MM.1S (cell line): Measurements from ENCODE around the gene PSMD8.

Source experiments
- DNase-seq: peaks from one replicate; pipeline ENCODE4 v3.0.0-alpha.2; 2015
- H2AFZ ChIP-seq: fragments of 300-600 bp; sonication (generic); 2 replicates; pipeline ENCODE4 v1.6.0; 2016; ENCODE audit warnings: antibody characterized with exemption, low read length
- H3F3A ChIP-seq: fragments of 300-600 bp; sonication (generic); 2 replicates; pipeline ENCODE4 v1.6.1; 2016; ENCODE audit warnings: mild to moderate bottlenecking, antibody characterized with exemption, low read length, moderate library complexity, mixed read lengths; ENCODE audit not compliant: insufficient read depth
- H3K27ac ChIP-seq: fragments of 300-600 bp; sonication (generic); 2 replicates; pipeline ENCODE4 v1.5.1; 2016; ENCODE audit warnings: mild to moderate bottlenecking, low read length
- H3K27me3 ChIP-seq: fragments of 300-600 bp; sonication (generic); replicated peaks from 2 replicates; pipeline ENCODE4 v1.6.0; 2016; ENCODE audit warnings: low read length; ENCODE audit not compliant: insufficient read depth
- H3K36me3 ChIP-seq: fragments of 300-600 bp; sonication (generic); replicated peaks from 2 replicates; pipeline ENCODE4 v1.6.1; 2016; ENCODE audit warnings: mild to moderate bottlenecking, low read length, mixed read lengths; ENCODE audit not compliant: insufficient read depth
- H3K4me1 ChIP-seq: fragments of 300-600 bp; sonication (generic); 2 replicates; pipeline ENCODE4 v1.6.1; 2016; ENCODE audit warnings: low read length, mixed read lengths
- H3K4me2 ChIP-seq: fragments of 300-600 bp; sonication (generic); 2 replicates; pipeline ENCODE4 v1.6.0; 2016; ENCODE audit warnings: low read depth, low read length
- H3K4me3 ChIP-seq: fragments of 300-600 bp; sonication (generic); 2 replicates; pipeline ENCODE4 v1.5.1; 2016; ENCODE audit warnings: low read length, mixed read lengths
- H3K79me2 ChIP-seq: fragments of 300-600 bp; sonication (generic); 2 replicates; pipeline ENCODE4 v1.6.1; 2016; ENCODE audit warnings: mixed run types, low read length, mixed read lengths
- H3K9ac ChIP-seq: fragments of 300-600 bp; sonication (generic); 2 replicates; pipeline ENCODE4 v1.6.1; 2016; ENCODE audit warnings: low read length, mixed read lengths
- H3K9me2 ChIP-seq: fragments of 300-600 bp; sonication (generic); replicated peaks from 2 replicates; pipeline ENCODE4 v1.6.1; 2016; ENCODE audit warnings: mild to moderate bottlenecking, low read length, mixed read lengths; ENCODE audit not compliant: insufficient read depth
- H3K9me3 ChIP-seq: fragments of 300-600 bp; sonication (generic); replicated peaks from 2 replicates; pipeline ENCODE4 v1.6.1; 2016; ENCODE audit warnings: mild to moderate bottlenecking, low read length, mixed read lengths; ENCODE audit not compliant: insufficient read depth
- H4K20me1 ChIP-seq: fragments of 300-600 bp; sonication (generic); 2 replicates; pipeline ENCODE4 v1.6.1; 2016; ENCODE audit warnings: mild to moderate bottlenecking, low read length, moderate library complexity, mixed read lengths; ENCODE audit not compliant: insufficient read depth
- CTCF ChIP-seq: fragments of 300-600 bp; sonication (generic); IDR thresholded peaks from 2 replicates; pipeline ENCODE4 v1.5.1; 2016; ENCODE audit warnings: antibody characterized with exemption, low read length, mixed read lengths
- EZH2 ChIP-seq: fragments of 300-600 bp; sonication (generic); optimal IDR thresholded peaks from 2 replicates; pipeline ENCODE3; 2017; ENCODE audit warnings: low read depth, mild to moderate bottlenecking, antibody characterized with exemption, low read length, mixed read lengths
- EZH2phosphoT487 ChIP-seq: fragments of 300-600 bp; sonication (generic); IDR thresholded peaks from 2 replicates; pipeline ENCODE4 v1.6.1; 2018; ENCODE audit warnings: antibody characterized with exemption, low read length

PSMD8 gene

GRCh38 chr19:38381138-38381537 lies 6.8 kb downstream of the PSMD8 start:
- Histone ChIP-seq H3K4me1 (no peaks in the 10 kb centered on the region), H3K9me3 (no peaks in the 10 kb centered on the region), H3K27me3 (no peaks in the 10 kb centered on the region), H3K9me2 (no peaks in the 10 kb centered on the region), H3K36me3 (peaks cover 4% of the 10 kb centered on the region; the same call in 1 of the 2 replicates), H3K79me2 (peaks cover 26% of the 10 kb centered on the region), H3K4me2 (no peak overlapping the region), H3F3A (no peaks in the 10 kb centered on the region), H4K20me1 (no peaks in the 10 kb centered on the region), H2AFZ (no peak overlapping the region), H3K27ac (no peak overlapping the region), H3K9ac (no peak overlapping the region), H3K4me3 (no peak overlapping the region)
- no peak for TF ChIP-seq CTCF
- no peak for TF ChIP-seq EZH2
- TF ChIP-seq EZH2phosphoT487, result no peak
- DNase-seq, result no peak

- TF ChIP-seq CTCF (no peak), EZH2phosphoT487 (no peak), EZH2 (no peak)
- H4K20me1 ChIP-seq, result no peaks in the 10 kb centered on the region
- H3F3A ChIP-seq, result no peaks in the 10 kb centered on the region; the same call in 1 of the 2 replicates
- H3K36me3 ChIP-seq, result peaks cover 4% of the 10 kb centered on the region; the same call in 1 of the 2 replicates
- no peak overlapping the region for H3K4me2 ChIP-seq
- H3K27ac ChIP-seq, result no peak overlapping the region
- no peak overlapping the region for H3K4me3 ChIP-seq
- H3K9me2 ChIP-seq, result no peaks in the 10 kb centered on the region
- H3K4me1 ChIP-seq, result 0 out of 2 replicates have a peak, but pooled peaks cover under 1% of the 10 kb centered on the region
- no peak overlapping the region for H3K9ac ChIP-seq
- no peaks in the 10 kb centered on the region for H3K9me3 ChIP-seq
- H2AFZ ChIP-seq, result no peak overlapping the region
- DNase-seq, result no peak
- H3K79me2 ChIP-seq, result peaks cover 6% of the 10 kb centered on the region
- H3K27me3 ChIP-seq, result 0 out of 2 replicates have a peak, but pooled peaks cover 1% of the 10 kb centered on the region
Observed at GRCh38 chr19:38383184-38383583, 8.8 kb downstream of the PSMD8 start.

GRCh38 chr19:38383743-38384142 lies 9.4 kb downstream of the PSMD8 start:
- no peak overlapping the region for H3K9ac ChIP-seq

More at GRCh38 chr19:38383743-38384142, 9.4 kb downstream of the PSMD8 start:
- Histone ChIP-seq H3K79me2 (peaks cover 6% of the 10 kb centered on the region), H3F3A (no peaks in the 10 kb centered on the region; the same call in 1 of the 2 replicates), H2AFZ (no peak overlapping the region), H3K27me3 (peaks cover 5% of the 10 kb centered on the region; the same call in 1 of the 2 replicates), H3K4me2 (no peak overlapping the region), H3K4me3 (no peak overlapping the region), H3K9me3 (no peaks in the 10 kb centered on the region), H3K36me3 (peaks cover 4% of the 10 kb centered on the region; the same call in 1 of the 2 replicates), H3K4me1 (0 out of 2 replicates have a peak, but pooled peaks cover 2% of the 10 kb centered on the region), H3K27ac (no peak overlapping the region), H3K9me2 (no peaks in the 10 kb centered on the region), H4K20me1 (no peaks in the 10 kb centered on the region)
- no peak for TF ChIP-seq EZH2
- no peak for TF ChIP-seq CTCF
- TF ChIP-seq EZH2phosphoT487, result no peak
- DNase-seq, result no peak
